GM19438 (cell line): ENCODE results near the gene PGS1.

Experiments used
- ATAC-seq: cut with Tn5 transposase; IDR thresholded peaks from one replicate; pipeline ENCODE4 v1.9.1; 2021; ENCODE audit warnings: low read depth; ENCODE audit not compliant: unreplicated experiment

Gene PGS1

GRCh38 chr17:78362671-78363070 lies 15.8 kb upstream of the PGS1 start:
- ATAC-seq, result no peak

GRCh38 chr17:78364436-78365281 lies 13.8 kb upstream of the PGS1 start:
- ATAC-seq, result no peak

- ATAC-seq, result no peak
These were observed 12.8 kb upstream of the PGS1 start for GRCh38 chr17:78365561-78366108.

GRCh38 chr17:78366109-78366848 lies 12.2 kb upstream of the PGS1 start:
- ATAC-seq, result no peak

- no peak for ATAC-seq
These were observed 11.3 kb upstream of the PGS1 start for GRCh38 chr17:78367193-78367592.

GRCh38 chr17:78368348-78368747 lies 10.1 kb upstream of the PGS1 start:
- ATAC-seq, result no peak

- no peak for ATAC-seq
These were observed 9.5 kb upstream of the PGS1 start for GRCh38 chr17:78368854-78369495.

GRCh38 chr17:78369791-78370381 lies 8.6 kb upstream of the PGS1 start:
- ATAC-seq, result no peak

- no peak for ATAC-seq
These were observed 7.4 kb upstream of the PGS1 start for GRCh38 chr17:78371056-78371455.

GRCh38 chr17:78372841-78373240 lies 5.6 kb upstream of the PGS1 start:
- ATAC-seq, result no peak

GRCh38 chr17:78374189-78374588 lies 4.3 kb upstream of the PGS1 start:
- no peak for ATAC-seq

GRCh38 chr17:78374631-78375274 lies 3.7 kb upstream of the PGS1 start:
- ATAC-seq, result no peak

- no peak for ATAC-seq
These were observed 2.9 kb upstream of the PGS1 start for GRCh38 chr17:78375401-78376151.

- no peak for ATAC-seq
These were observed 2.3 kb upstream of the PGS1 start for GRCh38 chr17:78376161-78376560.

GRCh38 chr17:78377858-78378224 lies 608 bp upstream of the PGS1 start:
- no peak for ATAC-seq

GRCh38 chr17:78379131-78379491 lies 662 bp downstream of the PGS1 start:
- no peak for ATAC-seq

GRCh38 chr17:78380370-78380769 lies 1.9 kb downstream of the PGS1 start:
- no peak for ATAC-seq

GRCh38 chr17:78381601-78382232 lies 3.3 kb downstream of the PGS1 start:
- ATAC-seq, result no peak
